ENCODE results near the gene RHBG. TPM values are rescaled to one million over a fixed set of nuclear protein-coding genes. Genes with fewer than 3 reads are reported as not detected.
A peak's percentile ranks its signal among the peaks of the same experiment; 100 is the strongest.

The RHBG gene
- total RNA-seq: 1 to 10 TPM; 1.0 to 3.5 TPM
- 1 to 10 TPM in 1 of 2 donors, under 1 TPM in 1; 0.25 to 6.4 TPM for polyA plus RNA-seq

DNA sequence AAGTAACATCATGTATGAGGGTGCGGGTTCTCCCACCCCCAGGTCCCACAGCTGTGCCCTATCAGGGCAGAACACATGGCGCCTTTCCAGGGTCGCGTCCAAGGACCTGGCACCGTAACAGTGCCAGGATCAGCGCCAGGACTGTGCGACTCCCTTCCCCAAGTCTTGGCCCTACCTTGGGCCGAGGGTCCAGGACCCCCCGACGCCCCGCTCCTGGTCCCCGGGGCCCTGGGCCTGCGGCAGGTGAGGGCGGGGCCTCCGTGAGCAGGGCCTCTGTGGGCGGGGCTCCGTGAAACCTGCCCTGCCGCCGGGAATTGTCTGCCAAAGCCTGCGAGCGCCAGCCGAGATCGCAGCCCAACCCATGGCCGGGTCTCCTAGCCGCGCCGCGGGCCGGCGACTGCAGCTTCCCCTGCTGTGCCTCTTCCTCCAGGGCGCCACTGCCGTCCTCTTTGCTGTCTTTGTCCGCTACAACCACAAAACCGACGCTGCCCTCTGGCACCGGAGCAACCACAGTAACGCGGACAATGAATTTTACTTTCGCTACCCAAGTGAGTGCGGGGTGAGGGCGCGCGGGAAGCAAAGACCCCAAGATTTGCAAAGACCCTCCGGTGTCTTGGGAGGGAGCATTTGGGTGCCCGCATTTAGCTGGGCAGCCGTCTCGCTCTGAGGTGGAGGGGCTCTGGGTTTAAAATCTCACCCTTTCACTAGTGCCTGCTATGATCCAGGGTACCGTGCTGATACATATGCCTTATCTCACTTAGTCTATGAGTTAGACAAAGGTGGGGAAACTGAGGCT, at the start of gene RHBG:
Gene RHBG (plus strand): TSS at position 323 of the 796 bp plus-strand sequence. CDS start 39 bp downstream, at position 362.
- Histone ChIP-seq H3K9me3 (ENCODE audit: control insufficient read depth in 4 of 4, low read length in 3 of 4) (no peaks in the 10 kb centered on the region), H3K4me1 (ENCODE audit: control insufficient read depth in 4 of 4, insufficient read depth in 4 of 4, low read length in 3 of 4) (peaks cover 0 to 8% (median 4%) of the 10 kb centered on the region in 4 donors), H3K27me3 (ENCODE audit: control insufficient read depth in 4 of 4, insufficient read depth in 4 of 4, low read length in 3 of 4) (no peaks in the 10 kb centered on the region), H3K9ac (ENCODE audit: low read depth in 1 of 2, low read length in 2 of 2) (peak within 1 kb of the TSS in 1 of 2 donors; percentile 11), H3K36me3 (ENCODE audit: control insufficient read depth in 4 of 4, insufficient read depth in 3 of 4, low read depth in 1 of 4, low read length in 3 of 4) (no peaks in the 10 kb centered on the region), H3K4me3 (ENCODE audit: low read depth in 1 of 3, low read length in 3 of 3) (peak within 1 kb of the TSS; percentile 63 to 68 (median 67)), H3K27ac (ENCODE audit: low read depth in 1 of 2, low read length in 2 of 2) (no peak within 1 kb of the TSS)
- TF ChIP-seq MAX (IDR thresholded peaks at IDR 0.05) (no peak), HNF4A (conservative IDR thresholded peaks at IDR 0.05) (no peak), RAD21 (IDR thresholded peaks at IDR 0.05) (no peak)
- 7% methylated on average over 48 of the region's 48 CpGs for whole genome bisulfite sequencing
- peak; percentile 70 for DNase-seq (ENCODE audit: low spot score)

DNA sequence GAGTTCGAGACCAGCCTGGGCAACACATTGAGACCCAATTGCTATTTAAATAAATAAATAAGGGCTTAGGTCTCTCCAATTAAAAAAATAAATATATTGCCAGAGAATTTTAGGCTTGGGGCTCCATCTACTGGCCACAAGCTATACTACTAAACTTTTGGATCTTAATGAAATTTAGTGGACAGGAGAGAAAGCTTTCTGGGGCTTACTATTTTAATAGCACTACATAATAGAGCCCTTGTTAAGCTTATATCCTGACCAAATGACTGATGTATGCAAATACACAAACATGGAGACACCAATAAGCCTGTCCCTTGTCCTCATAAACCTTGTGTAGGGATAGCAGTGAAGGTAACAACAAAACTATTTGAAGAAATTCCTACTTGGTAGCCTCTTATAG, 49.3 kb upstream of the RHBG start:
- Histone ChIP-seq H3K27ac (ENCODE audit: low read depth in 1 of 2, low read length in 2 of 2) (no peak overlapping the region), H3K4me1 (ENCODE audit: control insufficient read depth in 4 of 4, insufficient read depth in 4 of 4, low read length in 3 of 4) (no peaks in the 10 kb centered on the region), H3K9ac (ENCODE audit: low read depth in 1 of 2, low read length in 2 of 2) (no peak overlapping the region), H3K27me3 (ENCODE audit: control insufficient read depth in 4 of 4, insufficient read depth in 4 of 4, low read length in 3 of 4) (no peaks in the 10 kb centered on the region), H3K9me3 (ENCODE audit: control insufficient read depth in 4 of 4, low read length in 3 of 4) (no peaks in the 10 kb centered on the region), H3K4me3 (ENCODE audit: low read depth in 1 of 3, low read length in 3 of 3) (no peak overlapping the region), H3K36me3 (ENCODE audit: control insufficient read depth in 4 of 4, insufficient read depth in 3 of 4, low read depth in 1 of 4, low read length in 3 of 4) (peaks cover 27 to 81% (median 68%) of the 10 kb centered on the region in 4 donors)
- no peak for DNase-seq (ENCODE audit: low spot score)
- WGBS: 82% methylated on average over 1 of the region's 1 CpG
- TF ChIP-seq HNF4G (IDR thresholded peaks at IDR 0.05) (no peak), RAD21 (IDR thresholded peaks at IDR 0.05) (peak; percentile 71 to 76), CTCF (IDR thresholded peaks at IDR 0.05; ENCODE audit: low read depth, low read length, missing input control) (peak; percentile 45)

- no peak for DNase-seq (ENCODE audit: low spot score)
- WGBS: 86% methylated on average over 3 of the region's 3 CpGs
- Histone ChIP-seq H3K27me3 (ENCODE audit: control insufficient read depth in 4 of 4, insufficient read depth in 4 of 4, low read length in 3 of 4) (no peaks in the 10 kb centered on the region), H3K36me3 (ENCODE audit: control insufficient read depth in 4 of 4, insufficient read depth in 3 of 4, low read depth in 1 of 4, low read length in 3 of 4) (peaks cover 25 to 81% (median 67%) of the 10 kb centered on the region in 4 donors), H3K4me1 (ENCODE audit: control insufficient read depth in 4 of 4, insufficient read depth in 4 of 4, low read length in 3 of 4) (no peaks in the 10 kb centered on the region), H3K9ac (ENCODE audit: low read depth in 1 of 2, low read length in 2 of 2) (no peak overlapping the region), H3K9me3 (ENCODE audit: control insufficient read depth in 4 of 4, low read length in 3 of 4) (no peaks in the 10 kb centered on the region), H3K4me3 (ENCODE audit: low read depth in 1 of 3, low read length in 3 of 3) (no peak overlapping the region), H3K27ac (ENCODE audit: low read depth in 1 of 2, low read length in 2 of 2) (no peak overlapping the region)
- TF ChIP-seq, protein P1, sequence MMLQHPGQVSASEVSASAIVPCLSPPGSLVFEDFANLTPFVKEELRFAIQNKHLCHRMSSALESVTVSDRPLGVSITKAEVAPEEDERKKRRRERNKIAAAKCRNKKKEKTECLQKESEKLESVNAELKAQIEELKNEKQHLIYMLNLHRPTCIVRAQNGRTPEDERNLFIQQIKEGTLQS (IDR thresholded peaks at IDR 0.05): no peak
- TF ChIP-seq EGR1 (IDR thresholded peaks at IDR 0.05; ENCODE audit: low read depth in 2 of 2) (no peak), NR2F2 (IDR thresholded peaks at IDR 0.05) (no peak), MAX (IDR thresholded peaks at IDR 0.05) (no peak), YY1 (IDR thresholded peaks at IDR 0.05) (no peak), FOXA1 (IDR thresholded peaks at IDR 0.05) (no peak), SP1 (IDR thresholded peaks at IDR 0.05) (no peak), HNF4G (IDR thresholded peaks at IDR 0.05) (no peak), GABPA (IDR thresholded peaks at IDR 0.05 in 1 of 2, conservative IDR thresholded peaks at IDR 0.05 in 1 of 2) (no peak), TAF1 (conservative IDR thresholded peaks at IDR 0.05) (no peak), RXRA (IDR thresholded peaks at IDR 0.05) (no peak), JUND (IDR thresholded peaks at IDR 0.05) (no peak), RAD21 (IDR thresholded peaks at IDR 0.05) (no peak), HNF4A (conservative IDR thresholded peaks at IDR 0.05) (no peak), FOXA2 (IDR thresholded peaks at IDR 0.05) (no peak)
- TF ChIP-seq, protein P2, sequence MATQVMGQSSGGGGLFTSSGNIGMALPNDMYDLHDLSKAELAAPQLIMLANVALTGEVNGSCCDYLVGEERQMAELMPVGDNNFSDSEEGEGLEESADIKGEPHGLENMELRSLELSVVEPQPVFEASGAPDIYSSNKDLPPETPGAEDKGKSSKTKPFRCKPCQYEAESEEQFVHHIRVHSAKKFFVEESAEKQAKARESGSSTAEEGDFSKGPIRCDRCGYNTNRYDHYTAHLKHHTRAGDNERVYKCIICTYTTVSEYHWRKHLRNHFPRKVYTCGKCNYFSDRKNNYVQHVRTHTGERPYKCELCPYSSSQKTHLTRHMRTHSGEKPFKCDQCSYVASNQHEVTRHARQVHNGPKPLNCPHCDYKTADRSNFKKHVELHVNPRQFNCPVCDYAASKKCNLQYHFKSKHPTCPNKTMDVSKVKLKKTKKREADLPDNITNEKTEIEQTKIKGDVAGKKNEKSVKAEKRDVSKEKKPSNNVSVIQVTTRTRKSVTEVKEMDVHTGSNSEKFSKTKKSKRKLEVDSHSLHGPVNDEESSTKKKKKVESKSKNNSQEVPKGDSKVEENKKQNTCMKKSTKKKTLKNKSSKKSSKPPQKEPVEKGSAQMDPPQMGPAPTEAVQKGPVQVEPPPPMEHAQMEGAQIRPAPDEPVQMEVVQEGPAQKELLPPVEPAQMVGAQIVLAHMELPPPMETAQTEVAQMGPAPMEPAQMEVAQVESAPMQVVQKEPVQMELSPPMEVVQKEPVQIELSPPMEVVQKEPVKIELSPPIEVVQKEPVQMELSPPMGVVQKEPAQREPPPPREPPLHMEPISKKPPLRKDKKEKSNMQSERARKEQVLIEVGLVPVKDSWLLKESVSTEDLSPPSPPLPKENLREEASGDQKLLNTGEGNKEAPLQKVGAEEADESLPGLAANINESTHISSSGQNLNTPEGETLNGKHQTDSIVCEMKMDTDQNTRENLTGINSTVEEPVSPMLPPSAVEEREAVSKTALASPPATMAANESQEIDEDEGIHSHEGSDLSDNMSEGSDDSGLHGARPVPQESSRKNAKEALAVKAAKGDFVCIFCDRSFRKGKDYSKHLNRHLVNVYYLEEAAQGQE (IDR thresholded peaks at IDR 0.05): no peak
- TF ChIP-seq, protein P3, sequence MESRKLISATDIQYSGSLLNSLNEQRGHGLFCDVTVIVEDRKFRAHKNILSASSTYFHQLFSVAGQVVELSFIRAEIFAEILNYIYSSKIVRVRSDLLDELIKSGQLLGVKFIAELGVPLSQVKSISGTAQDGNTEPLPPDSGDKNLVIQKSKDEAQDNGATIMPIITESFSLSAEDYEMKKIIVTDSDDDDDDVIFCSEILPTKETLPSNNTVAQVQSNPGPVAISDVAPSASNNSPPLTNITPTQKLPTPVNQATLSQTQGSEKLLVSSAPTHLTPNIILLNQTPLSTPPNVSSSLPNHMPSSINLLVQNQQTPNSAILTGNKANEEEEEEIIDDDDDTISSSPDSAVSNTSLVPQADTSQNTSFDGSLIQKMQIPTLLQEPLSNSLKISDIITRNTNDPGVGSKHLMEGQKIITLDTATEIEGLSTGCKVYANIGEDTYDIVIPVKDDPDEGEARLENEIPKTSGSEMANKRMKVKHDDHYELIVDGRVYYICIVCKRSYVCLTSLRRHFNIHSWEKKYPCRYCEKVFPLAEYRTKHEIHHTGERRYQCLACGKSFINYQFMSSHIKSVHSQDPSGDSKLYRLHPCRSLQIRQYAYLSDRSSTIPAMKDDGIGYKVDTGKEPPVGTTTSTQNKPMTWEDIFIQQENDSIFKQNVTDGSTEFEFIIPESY (IDR thresholded peaks at IDR 0.05): no peak
Measured at GRCh38 chr1:156320560-156320959, 48.5 kb upstream of the RHBG start.
